Measurements from ENCODE around the gene FUT1.

FUT1 gene

DNA sequence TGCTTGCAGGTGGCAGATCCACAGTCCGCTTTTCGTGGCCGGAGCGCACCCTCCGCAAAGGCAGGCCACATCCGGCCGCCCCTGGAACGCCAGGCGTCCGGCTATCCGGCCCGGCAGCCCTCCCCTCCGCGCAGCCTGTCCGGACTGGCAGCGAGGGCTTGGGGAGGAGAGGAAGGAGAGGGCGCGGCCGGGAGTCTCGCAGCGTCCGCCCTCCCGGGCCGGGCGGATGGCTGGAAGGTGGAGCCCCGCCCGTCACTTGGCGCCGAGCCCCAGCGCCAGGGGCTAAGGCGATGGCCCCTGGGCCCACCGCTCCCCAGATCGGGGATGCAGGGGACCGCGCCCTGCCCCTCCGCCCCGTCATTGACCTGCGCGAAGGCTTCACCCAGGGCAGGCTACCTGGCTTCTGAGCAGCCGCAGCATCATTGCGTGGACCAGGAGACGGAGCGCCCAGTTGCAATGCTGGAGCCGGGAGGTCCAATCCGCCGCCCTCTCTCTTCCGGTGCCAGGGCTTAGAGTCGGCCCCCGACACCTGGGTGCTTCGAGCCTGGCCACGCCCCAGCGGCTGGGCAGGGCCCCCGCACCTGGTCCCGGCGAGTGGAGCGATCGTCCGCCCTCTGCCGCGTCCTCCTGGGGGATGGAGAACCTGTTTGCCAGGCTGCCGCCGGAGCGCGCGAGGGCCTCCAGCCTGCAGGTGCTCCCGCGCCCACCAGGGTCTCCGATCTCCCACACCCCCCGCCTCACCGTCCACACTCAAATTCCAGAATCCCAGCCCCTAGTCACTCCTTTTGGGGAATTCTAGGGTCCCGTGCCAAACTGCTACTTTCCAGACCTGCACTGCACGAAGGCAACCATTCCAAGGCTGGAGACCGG, at the start of gene FUT1:
TSS of gene FUT1 (minus strand) at position 146 of the 870 bp plus-strand sequence. CDS start 1,360 bp downstream, outside the sequence.
- Histone ChIP-seq H3K4me3 (ENCODE audit: low read depth, low read length) (peak within 1 kb of the TSS; percentile 43), H3K9me3 (ENCODE audit: severe bottlenecking) (peaks cover 2% of the 10 kb centered on the region), H3K36me3 (no peaks in the 10 kb centered on the region), H3K27ac (no peak within 1 kb of the TSS), H3K27me3 (ENCODE audit: insufficient read depth, low read depth, severe bottlenecking) (no peaks in the 10 kb centered on the region)
- DNase-seq: peak; percentile 70
- TF ChIP-seq, protein P1, sequence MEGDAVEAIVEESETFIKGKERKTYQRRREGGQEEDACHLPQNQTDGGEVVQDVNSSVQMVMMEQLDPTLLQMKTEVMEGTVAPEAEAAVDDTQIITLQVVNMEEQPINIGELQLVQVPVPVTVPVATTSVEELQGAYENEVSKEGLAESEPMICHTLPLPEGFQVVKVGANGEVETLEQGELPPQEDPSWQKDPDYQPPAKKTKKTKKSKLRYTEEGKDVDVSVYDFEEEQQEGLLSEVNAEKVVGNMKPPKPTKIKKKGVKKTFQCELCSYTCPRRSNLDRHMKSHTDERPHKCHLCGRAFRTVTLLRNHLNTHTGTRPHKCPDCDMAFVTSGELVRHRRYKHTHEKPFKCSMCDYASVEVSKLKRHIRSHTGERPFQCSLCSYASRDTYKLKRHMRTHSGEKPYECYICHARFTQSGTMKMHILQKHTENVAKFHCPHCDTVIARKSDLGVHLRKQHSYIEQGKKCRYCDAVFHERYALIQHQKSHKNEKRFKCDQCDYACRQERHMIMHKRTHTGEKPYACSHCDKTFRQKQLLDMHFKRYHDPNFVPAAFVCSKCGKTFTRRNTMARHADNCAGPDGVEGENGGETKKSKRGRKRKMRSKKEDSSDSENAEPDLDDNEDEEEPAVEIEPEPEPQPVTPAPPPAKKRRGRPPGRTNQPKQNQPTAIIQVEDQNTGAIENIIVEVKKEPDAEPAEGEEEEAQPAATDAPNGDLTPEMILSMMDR (IDR thresholded peaks at IDR 0.05; ENCODE audit: low read depth, low read length): no peak

DNA sequence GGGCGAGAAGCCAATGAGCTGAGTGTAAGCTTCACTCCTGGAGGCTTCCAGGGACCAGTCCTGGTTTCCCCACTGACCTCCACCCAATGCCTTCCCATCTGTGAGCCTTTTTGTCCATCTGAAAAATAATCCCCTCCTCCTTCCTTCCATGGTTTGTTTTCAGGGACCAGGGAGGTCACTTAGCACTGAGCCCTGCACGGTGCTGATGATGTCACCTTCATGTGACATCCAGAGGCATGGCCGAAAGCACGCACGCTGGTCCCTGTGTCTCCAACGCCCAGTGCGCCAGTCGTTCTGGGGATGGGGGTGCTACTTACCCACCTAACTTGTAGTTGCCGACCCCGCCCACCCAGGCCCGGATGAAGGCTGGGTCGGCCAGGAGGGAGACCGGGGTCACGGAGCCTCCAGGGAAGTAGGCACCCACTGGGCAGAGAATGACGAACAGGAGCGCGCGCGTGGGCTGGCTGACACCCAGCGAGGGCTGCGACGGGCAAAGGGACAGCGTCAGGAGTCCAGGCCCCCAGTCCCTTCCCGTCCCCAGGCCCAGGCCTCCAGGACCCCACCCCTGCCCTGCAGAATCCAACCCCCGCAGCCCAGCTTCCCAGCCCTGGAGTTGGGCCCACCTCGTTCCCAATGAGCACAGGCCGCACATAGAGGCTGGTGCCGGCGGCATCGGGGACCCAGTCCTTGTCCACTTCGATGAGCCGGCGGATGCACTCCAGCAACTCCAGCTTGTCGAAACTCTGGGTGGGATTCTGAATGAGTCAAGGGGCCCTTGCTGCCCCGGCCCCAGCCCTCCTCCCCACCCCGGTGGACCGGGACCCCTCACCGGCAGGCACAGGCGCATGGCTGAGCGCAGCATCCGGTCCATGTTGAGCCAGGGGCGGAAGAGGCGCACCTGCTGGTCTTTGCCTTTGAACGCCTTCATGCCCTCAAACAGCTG, 47.2 kb upstream of the FUT1 start:
- no peak overlapping the region for H3K4me3 ChIP-seq (ENCODE audit: low read depth, low read length)
- no peaks in the 10 kb centered on the region for H3K9me3 ChIP-seq (ENCODE audit: severe bottlenecking)
- peak overlapping the region; percentile 80 for H3K27ac ChIP-seq
- no peaks in the 10 kb centered on the region for H3K27me3 ChIP-seq (ENCODE audit: insufficient read depth, low read depth, severe bottlenecking)
- no peak for DNase-seq
- TF ChIP-seq, protein P1 (IDR thresholded peaks at IDR 0.05; ENCODE audit: low read depth, low read length): no peak
- peaks cover 15% of the 10 kb centered on the region for H3K36me3 ChIP-seq

DNA sequence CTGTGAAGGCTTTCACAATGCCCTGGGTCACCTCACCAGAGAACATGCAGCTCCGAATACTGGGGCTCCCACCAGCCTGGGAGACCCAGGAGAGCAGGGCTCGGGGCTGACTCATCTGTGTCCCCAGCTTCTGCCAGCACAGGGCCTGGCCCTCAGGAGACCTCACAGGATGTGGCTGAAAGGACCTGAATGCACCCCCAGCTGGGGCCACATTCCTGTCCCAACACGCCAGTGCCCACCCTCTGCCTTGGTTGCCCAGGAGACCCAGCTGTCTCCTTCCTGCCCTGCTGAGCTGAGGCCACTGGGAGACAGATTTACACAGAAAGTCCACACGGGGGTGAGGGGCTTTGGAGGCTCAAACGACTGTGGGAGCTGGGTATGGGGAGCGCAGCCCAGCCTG, 46.5 kb upstream of the FUT1 start:
- H3K27me3 ChIP-seq (ENCODE audit: insufficient read depth, low read depth, severe bottlenecking): no peaks in the 10 kb centered on the region
- H3K9me3 ChIP-seq (ENCODE audit: severe bottlenecking): no peaks in the 10 kb centered on the region
- no peak overlapping the region for H3K4me3 ChIP-seq (ENCODE audit: low read depth, low read length)
- peak; percentile 82 for DNase-seq
- peak overlapping the region; percentile 80 for H3K27ac ChIP-seq
- peaks cover 12% of the 10 kb centered on the region for H3K36me3 ChIP-seq
- TF ChIP-seq, protein P1 (IDR thresholded peaks at IDR 0.05; ENCODE audit: low read depth, low read length): no peak

DNA sequence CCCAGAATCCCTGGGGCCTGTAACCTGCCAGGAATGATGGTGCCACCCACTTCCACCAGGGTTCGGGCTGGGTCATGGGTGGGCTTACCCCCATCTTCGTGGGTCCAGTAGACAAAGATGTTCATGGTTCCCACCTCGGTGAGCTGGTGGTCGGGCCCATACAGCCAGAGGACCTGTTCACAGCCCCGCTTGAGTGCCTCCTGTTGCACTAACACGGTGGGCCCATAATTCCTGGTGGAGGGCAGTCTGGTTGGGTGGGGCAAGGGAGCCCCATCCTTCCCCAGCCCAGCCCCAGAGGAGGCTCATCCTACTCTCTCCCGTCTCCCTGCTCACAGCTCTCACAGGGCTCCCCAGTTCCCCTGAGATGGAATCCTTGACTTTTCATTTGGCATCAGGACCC, 44.7 kb upstream of the FUT1 start:
- Histone ChIP-seq H3K4me3 (ENCODE audit: low read depth, low read length) (no peak overlapping the region), H3K9me3 (ENCODE audit: severe bottlenecking) (no peaks in the 10 kb centered on the region), H3K27me3 (ENCODE audit: insufficient read depth, low read depth, severe bottlenecking) (no peaks in the 10 kb centered on the region), H3K27ac (no peak overlapping the region), H3K36me3 (peaks cover 9% of the 10 kb centered on the region)
- no peak for DNase-seq
- TF ChIP-seq, protein P1 (IDR thresholded peaks at IDR 0.05; ENCODE audit: low read depth, low read length): no peak

DNA sequence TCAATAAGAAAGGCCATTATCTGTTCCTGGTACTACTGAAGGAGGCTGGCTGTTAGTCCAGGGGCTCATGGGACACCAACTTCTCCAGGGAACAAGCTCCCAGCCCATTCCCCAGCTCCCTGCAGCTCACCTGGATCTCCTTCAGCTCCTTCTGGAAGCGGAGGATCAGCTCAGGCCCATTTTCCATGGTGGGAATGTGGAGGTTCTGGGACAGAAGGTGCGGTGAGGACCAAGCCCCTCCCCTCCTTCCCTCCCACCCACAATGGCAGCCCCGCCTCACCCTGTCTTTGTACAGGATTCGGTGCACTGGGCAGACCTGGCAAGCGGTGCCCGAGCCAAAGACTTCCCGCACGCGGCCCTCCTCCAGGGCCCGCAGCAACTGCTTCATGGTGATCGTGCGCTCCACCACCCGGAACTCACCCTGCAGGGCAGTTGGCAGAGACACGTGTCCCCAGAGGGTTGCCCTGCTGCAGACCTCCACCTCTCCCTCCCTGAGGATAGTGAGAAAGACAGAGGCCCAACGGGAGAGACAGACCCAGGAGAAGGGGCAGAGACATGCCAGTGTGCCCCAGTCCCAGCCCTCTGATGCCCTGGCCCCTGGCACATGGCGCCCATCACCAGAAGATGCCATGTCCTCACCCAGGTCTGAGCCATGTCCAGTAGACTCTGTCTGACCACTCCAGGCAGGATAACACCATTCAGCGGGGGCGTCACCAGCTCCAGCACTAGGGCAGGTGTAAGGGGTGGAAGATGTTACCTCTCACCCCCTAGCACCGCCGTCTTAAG, 44.0 kb upstream of the FUT1 start:
- Histone ChIP-seq H3K27ac (peak overlapping the region; percentile 53), H3K27me3 (ENCODE audit: insufficient read depth, low read depth, severe bottlenecking) (no peaks in the 10 kb centered on the region), H3K4me3 (ENCODE audit: low read depth, low read length) (no peak overlapping the region), H3K36me3 (peaks cover 9% of the 10 kb centered on the region), H3K9me3 (ENCODE audit: severe bottlenecking) (no peaks in the 10 kb centered on the region)
- TF ChIP-seq, protein P1 (IDR thresholded peaks at IDR 0.05; ENCODE audit: low read depth, low read length): no peak
- DNase-seq: no peak
